Ascending aorta (tissue), 2 donors: Measurements from ENCODE around the gene FAM107A. TPM values are rescaled to one million over a fixed set of nuclear protein-coding genes. Genes with fewer than 3 reads are reported as not detected.

ENCODE experiments used
- DNase-seq, 2 donors: peaks; one replicate each; pipeline ENCODE4 v3.0.0-alpha.2; 2019; ENCODE audit warnings: low spot score in 2 of 2
- H3K27ac ChIP-seq, 2 donors: fragments of 200-600 bp; sonication (generic); one replicate each; pipeline ENCODE4 v1.5.1; 2016 to 2017; ENCODE audit warnings: mild to moderate bottlenecking in 1 of 2
- H3K27me3 ChIP-seq: fragments of 200-600 bp; sonication (generic); one replicate; pipeline ENCODE4 v1.5.1; 2017
- H3K36me3 ChIP-seq, 2 donors: fragments of 200-600 bp; sonication (generic); one replicate each; pipeline ENCODE4 v1.5.1; 2016
- H3K4me1 ChIP-seq, 2 donors: fragments of 200-600 bp; sonication (generic); one replicate each; pipeline ENCODE4 v1.5.1; 2016 to 2017; ENCODE audit warnings: mild to moderate bottlenecking in 1 of 2
- H3K4me3 ChIP-seq, 2 donors: fragments of 200-600 bp; sonication (generic); one replicate each; pipeline ENCODE4 v1.5.1; 2016 to 2017; ENCODE audit warnings: mild to moderate bottlenecking in 1 of 2
- H3K9me3 ChIP-seq, 2 donors: fragments of 200-600 bp; sonication (generic); one replicate each; pipeline ENCODE4 v1.5.1; 2016
- CTCF ChIP-seq, 3 experiments: fragments of 200-600 bp in 2 of 3; fragments of 450-650 bp in 1 of 3; sonication (generic) in 2 of 3; IDR thresholded peaks; one replicate each; pipeline ENCODE4 v1.5.1; 2016 to 2019; ENCODE audit warnings: antibody characterized with exemption in 3 of 3, mild to moderate bottlenecking in 1 of 3, moderate library complexity in 1 of 3
- intact Hi-C: fragments of 100-400 bp; cut with DNase I; formaldehyde crosslinking; loops from one replicate; pipeline ENCODE4 v1.15.1; 2023
- total RNA-seq: library from RNA; depleted of rRNA; stranded (reverse); fragments of >200 nt; gene quantifications from one replicate; pipeline ENCODE4 v1.1.0, GENCODE V29; 2016

The FAM107A gene
- total RNA-seq, 1 donor from 2014 or later, result 93.4 TPM

- no peak for DNase-seq
- no peaks in the 10 kb centered on the region for H3K9me3 ChIP-seq
- H3K4me3 ChIP-seq, result no peak overlapping the region
- no peaks in the 10 kb centered on the region for H3K27me3 ChIP-seq
- no peaks in the 10 kb centered on the region for H3K4me1 ChIP-seq
- intact Hi-C loops, result no loop called here
- H3K36me3 ChIP-seq, result no peaks in the 10 kb centered on the region
- no peak for TF ChIP-seq CTCF (IDR thresholded peaks at IDR 0.05)
- no peak overlapping the region for H3K27ac ChIP-seq
Observed at GRCh38 chr3:58563386-58564035, 13.7 kb downstream of the FAM107A start.

GRCh38 chr3:58562498-58562897 lies 14.7 kb downstream of the FAM107A start:
- no peak for TF ChIP-seq CTCF (IDR thresholded peaks at IDR 0.05)
- H3K4me1 ChIP-seq, result no peaks in the 10 kb centered on the region
- intact Hi-C loops, result no loop called here
- H3K27me3 ChIP-seq, result no peaks in the 10 kb centered on the region
- no peak overlapping the region for H3K4me3 ChIP-seq
- no peaks in the 10 kb centered on the region for H3K9me3 ChIP-seq
- H3K27ac ChIP-seq, result no peak overlapping the region
- no peaks in the 10 kb centered on the region for H3K36me3 ChIP-seq
- no peak for DNase-seq

GRCh38 chr3:58560771-58561311 lies 16.4 kb downstream of the FAM107A start:
- no peaks in the 10 kb centered on the region for H3K9me3 ChIP-seq
- no peak for TF ChIP-seq CTCF (IDR thresholded peaks at IDR 0.05)
- DNase-seq, result no peak
- H3K4me3 ChIP-seq, result no peak overlapping the region
- no peaks in the 10 kb centered on the region for H3K36me3 ChIP-seq
- no peak overlapping the region for H3K27ac ChIP-seq
- H3K4me1 ChIP-seq, result no peaks in the 10 kb centered on the region
- intact Hi-C loops, result no loop called here
- H3K27me3 ChIP-seq, result no peaks in the 10 kb centered on the region

- H3K27ac ChIP-seq, result no peak overlapping the region
- no peak for DNase-seq
Observed at GRCh38 chr3:58559586-58559985, 17.6 kb downstream of the FAM107A start.

GRCh38 chr3:58557491-58557890 lies 19.7 kb downstream of the FAM107A start:
- Histone ChIP-seq H3K27ac (no peak overlapping the region), H3K4me1 (no peaks in the 10 kb centered on the region), H3K4me3 (no peak overlapping the region), H3K9me3 (no peaks in the 10 kb centered on the region), H3K36me3 (no peaks in the 10 kb centered on the region), H3K27me3 (no peaks in the 10 kb centered on the region)
- DNase-seq, result no peak
- no peak for TF ChIP-seq CTCF (IDR thresholded peaks at IDR 0.05)
- intact Hi-C loops, result no loop called here

More at GRCh38 chr3:58559586-58559985, 17.6 kb downstream of the FAM107A start:
- H3K4me1 ChIP-seq, result no peaks in the 10 kb centered on the region
- no peaks in the 10 kb centered on the region for H3K36me3 ChIP-seq
- H3K4me3 ChIP-seq, result no peak overlapping the region
- H3K9me3 ChIP-seq, result no peaks in the 10 kb centered on the region
- intact Hi-C loops, result no loop called here
- no peaks in the 10 kb centered on the region for H3K27me3 ChIP-seq
- no peak for TF ChIP-seq CTCF (IDR thresholded peaks at IDR 0.05)
